Heart left ventricle (tissue), 13 donors: ENCODE results near the gene SPEM3.

Experiments used
- CTCF ChIP-seq, 12 donors: fragments of 200-600 bp; sonication (generic) in 4 of 12; IDR thresholded peaks; one replicate each; pipeline versions ENCODE4 v1.5.0 to v1.8.0; 2018 to 2022; ENCODE audit warnings: antibody characterized with exemption in 12 of 12, mild to moderate bottlenecking in 5 of 12
- POLR2A ChIP-seq, 2 donors: fragments of 450-650 bp; IDR thresholded peaks; one replicate each; pipeline ENCODE4 v1.6.1; 2017; ENCODE audit warnings: antibody characterized with exemption in 2 of 2, mild to moderate bottlenecking in 2 of 2, moderate library complexity in 2 of 2
- donor health status: ischemic (EF 13 %, LVEDD 7.1; RV severe dilation, severe dysfunction).
- donor health status: DM: no; HTN: yes; CAD: no.
- donor health status: DM: no; HTN: no; CAD: no.
- donor health status: ischemic (EF 25% LVEDD 6.9; RV normal size, moderate dysfunction).
- donor health status: ischemic (EF 25% LVEDD 5.7; RV mildly dilated, moderate dysfunction).
- donor health status: ischemic (EF 35%, LVEDD 5.7; RV mildly dilated, moderate dysfunction).
- donor health status: nonischemic (EF 11% LVEDD 7.7; RV severe dilation, severe dysfunction).
- donor health status: DM: yes; HTN: yes; CAD: no.
- donor health status: PGD.
- donor health status: ischemic (EF 29% LVEDD 5.4; RV normal size, mild dysfunction).
- donor health status: nonischemic (EF 23%, LVEDD 6.1; RV moderate dilation, normal function).

DNA sequence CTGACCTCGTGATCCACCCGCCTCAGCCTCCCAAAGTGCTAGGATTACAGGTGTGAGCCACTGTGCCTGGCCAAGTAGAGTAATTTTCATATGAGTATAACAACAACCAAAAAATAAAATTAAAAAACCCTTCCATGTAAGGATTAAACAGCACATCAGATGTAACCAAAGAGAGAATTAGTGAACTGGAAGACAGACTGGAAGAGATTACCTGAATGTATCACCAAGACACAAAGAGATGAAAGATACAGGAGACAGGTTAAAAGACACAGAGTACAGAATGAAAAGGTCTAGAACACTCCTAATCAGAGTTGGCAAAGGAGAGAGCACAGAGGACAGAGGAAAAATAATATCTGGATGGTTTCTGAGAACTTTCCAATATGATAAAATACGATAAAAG lies 49.5 kb upstream of the SPEM3 start:
- TF ChIP-seq CTCF (IDR thresholded peaks at IDR 0.05) (no peak), POLR2A (IDR thresholded peaks at IDR 0.05) (no peak)
